Activated CD8-positive, alpha-beta T cell treated with anti-CD3 and anti-CD28 coated beads for 36 hours (primary cell): ENCODE measurements around the gene EEF1A2. TPM values are rescaled to one million over a fixed set of nuclear protein-coding genes. Genes with fewer than 3 reads are reported as not detected.
A peak's percentile ranks its signal among the peaks of the same experiment; 100 is the strongest.

Source experiments
- ATAC-seq: fragments of 200-7000 bp; cut with Tn5 transposase; one replicate; pipeline ENCODE4 v1.10.0; 2021; ENCODE audit warnings: mild to moderate bottlenecking, moderate library complexity
- CTCF ChIA-PET: fragments of 350-600 bp; sonication (Branson Sonifier 250); formaldehyde crosslinking; loops from one replicate; lab custom pipeline; 2021; ENCODE audit warnings: antibody characterized with exemption; lab: Charles Lee
- POLR2A ChIA-PET: fragments of 350-600 bp; sonication (Branson Sonifier 250); formaldehyde crosslinking; loops from one replicate; lab custom pipeline; 2021; ENCODE audit warnings: antibody characterized with exemption; lab: Charles Lee
- DNase-seq: peaks from one replicate; pipeline ENCODE4 v3.0.0-alpha.2; 2020
- H3K27ac Mint-ChIP-seq: one replicate; pipeline ENCODE4 v1.8.0; 2021; ENCODE audit warnings: mild to moderate bottlenecking, mixed read lengths
- H3K27me3 Mint-ChIP-seq: one replicate; pipeline ENCODE4 v1.8.0; 2021; ENCODE audit warnings: mixed read lengths
- H3K36me3 Mint-ChIP-seq: one replicate; pipeline ENCODE4 v1.8.0; 2021; ENCODE audit warnings: low read depth, mixed read lengths
- H3K4me1 Mint-ChIP-seq: one replicate; pipeline ENCODE4 v1.8.0; 2021; ENCODE audit warnings: low read depth, mixed read lengths
- H3K4me3 Mint-ChIP-seq: one replicate; pipeline ENCODE4 v1.8.0; 2021; ENCODE audit warnings: mild to moderate bottlenecking, moderate library complexity, mixed read lengths
- H3K9me3 Mint-ChIP-seq: one replicate; pipeline ENCODE4 v1.8.0; 2021; ENCODE audit warnings: mixed read lengths
- CTCF ChIP-seq: fragments of 200-600 bp; IDR thresholded peaks from one replicate; pipeline ENCODE4 v1.8.0; 2022; ENCODE audit warnings: antibody characterized with exemption, mild to moderate bottlenecking
- intact Hi-C: fragments of 100-400 bp; cut with micrococcal nuclease; formaldehyde crosslinking; loops from one replicate; pipeline ENCODE4 v1.10.0; 2022
- total RNA-seq, 2 experiments: library from RNA; stranded (reverse); gene quantifications; one replicate each; pipeline ENCODE4 v1.2.3, GENCODE V29; 2021

EEF1A2 gene
- total RNA-seq, 2 experiments from 2014 or later: 1.4 to 2.2 TPM

- no peak overlapping the region for H3K4me3 Mint-ChIP-seq
- no peak for DNase-seq
- no peak overlapping the region for H3K27ac Mint-ChIP-seq
- peaks cover 26% of the 10 kb centered on the region for H3K27me3 Mint-ChIP-seq
- ATAC-seq: no peak
- no peaks in the 10 kb centered on the region for H3K4me1 Mint-ChIP-seq
- CTCF ChIA-PET: no interaction called here
- no peaks in the 10 kb centered on the region for H3K36me3 Mint-ChIP-seq
- POLR2A ChIA-PET: interaction anchor here (0.6 kb wide), 1 partner anchor 15 kb away, joined by 3 read pairs; no protein-coding TSS in a partner anchor
- intact Hi-C loops: no loop called here
- H3K9me3 Mint-ChIP-seq: peaks cover 14% of the 10 kb centered on the region
- no peak for TF ChIP-seq CTCF
These were observed 2.3 kb upstream of the EEF1A2 start for GRCh38 chr20:63500902-63501817.

DNA sequence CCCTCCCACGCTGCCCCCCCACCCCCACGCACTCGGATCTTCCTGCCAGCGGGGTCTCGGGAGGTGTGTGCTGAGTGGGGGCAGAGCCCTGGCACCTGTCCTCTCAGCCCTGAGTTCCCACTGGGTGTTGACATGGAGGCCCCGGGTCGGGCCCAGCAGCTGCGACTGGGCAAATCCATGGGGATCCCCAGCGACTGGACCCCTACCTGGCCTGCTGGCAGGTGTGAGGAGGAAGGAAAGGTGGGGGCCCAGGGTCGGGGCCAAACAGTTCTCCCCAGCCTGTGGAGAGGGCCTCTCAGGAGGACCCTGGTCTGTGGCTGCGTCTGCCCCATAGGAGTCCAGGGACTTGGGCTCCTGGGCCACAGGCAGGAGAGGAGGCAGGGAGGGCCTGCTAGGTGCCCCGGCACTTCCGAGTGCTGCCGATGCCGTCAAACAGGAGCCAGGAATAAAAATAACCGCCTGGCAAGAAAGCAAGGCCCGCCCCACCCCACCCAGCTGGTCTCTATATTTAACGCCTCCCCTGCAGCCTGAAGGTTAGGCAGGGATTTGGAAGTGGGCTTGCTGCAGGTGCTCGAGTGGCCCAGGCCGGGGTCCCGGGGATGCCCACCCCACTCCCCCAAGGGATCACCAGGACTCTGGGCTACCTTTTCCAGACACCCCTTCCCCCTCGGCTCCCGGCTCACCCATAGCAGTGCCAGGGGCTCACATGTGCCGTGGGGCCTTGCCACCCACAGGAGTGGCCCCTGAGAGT lies 1.4 kb upstream of the EEF1A2 start:
- POLR2A ChIA-PET: no interaction called here
- H3K9me3 Mint-ChIP-seq: peaks cover 14% of the 10 kb centered on the region
- H3K36me3 Mint-ChIP-seq: no peaks in the 10 kb centered on the region
- no peaks in the 10 kb centered on the region for H3K4me1 Mint-ChIP-seq
- TF ChIP-seq CTCF: no peak
- H3K27ac Mint-ChIP-seq: no peak overlapping the region
- H3K27me3 Mint-ChIP-seq: peaks cover 25% of the 10 kb centered on the region
- no peak overlapping the region for H3K4me3 Mint-ChIP-seq
- CTCF ChIA-PET: no interaction called here
- no peak for ATAC-seq
- intact Hi-C loops: no loop called here
- DNase-seq: no peak

DNA sequence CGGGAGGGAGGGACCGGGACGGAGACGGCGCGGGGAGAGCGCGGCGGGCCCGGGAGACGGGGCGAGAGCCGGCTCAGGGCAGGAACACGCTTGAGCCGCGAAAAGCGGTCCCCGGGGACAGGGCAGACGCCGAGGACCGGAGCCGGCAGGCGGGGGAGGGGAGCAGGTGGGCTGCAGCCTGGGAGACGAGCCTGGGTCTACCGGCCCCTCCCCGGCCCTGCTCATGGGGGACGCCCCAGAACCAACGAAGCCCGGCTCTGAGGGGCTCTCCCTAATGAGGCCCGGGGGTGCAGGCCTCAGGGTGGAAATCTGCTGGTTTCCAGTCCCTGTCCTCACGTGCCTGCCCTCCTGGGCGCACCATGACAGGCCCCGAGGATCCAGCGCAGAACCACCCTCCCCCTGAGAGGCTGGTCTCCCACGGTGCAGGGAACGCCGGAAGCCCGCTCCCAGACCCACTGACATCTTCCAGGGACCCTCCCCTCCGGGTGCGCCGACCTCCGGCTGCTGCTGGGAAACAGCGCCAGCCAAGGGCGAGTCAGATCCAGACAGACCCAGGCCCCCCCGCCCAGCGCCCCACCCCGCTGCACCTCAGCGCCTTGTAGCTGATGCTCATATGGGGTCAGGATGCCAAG lies 571 bp upstream of the EEF1A2 start:
- ATAC-seq (peak; percentile 21), DNase-seq (no peak)
- Mint-ChIP-seq H3K9me3 (peaks cover 6% of the 10 kb centered on the region), H3K4me1 (no peaks in the 10 kb centered on the region), H3K27ac (no peak overlapping the region), H3K27me3 (peaks cover 19% of the 10 kb centered on the region), H3K4me3 (no peak overlapping the region), H3K36me3 (no peaks in the 10 kb centered on the region)
- TF ChIP-seq CTCF: no peak
- POLR2A ChIA-PET: no interaction called here
- CTCF ChIA-PET: no interaction called here
- intact Hi-C loops: no loop called here

GRCh38 chr20:63497946-63498935 lies 642 bp downstream of the EEF1A2 start:
- H3K27me3 Mint-ChIP-seq: peaks cover 12% of the 10 kb centered on the region
- no peaks in the 10 kb centered on the region for H3K9me3 Mint-ChIP-seq
- ChIA-PET POLR2A (interaction anchor here (0.6 to 1.0 kb wide), 2 partner anchors 33 to 39 kb away, joined by 3 read pairs; partner anchors contain the start of gene PTK6), CTCF (interaction anchor here (1.7 kb wide), 1 partner anchor 56 kb away, joined by 4 read pairs; no protein-coding TSS in a partner anchor)
- H3K4me1 Mint-ChIP-seq: no peaks in the 10 kb centered on the region
- ATAC-seq (no peak), DNase-seq (no peak)
- no peak overlapping the region for H3K27ac Mint-ChIP-seq
- intact Hi-C loops: no loop called here
- no peak for TF ChIP-seq CTCF
- no peak overlapping the region for H3K4me3 Mint-ChIP-seq
- no peaks in the 10 kb centered on the region for H3K36me3 Mint-ChIP-seq
